GM21515 (cell line): ENCODE results near the gene DOCK9.

ENCODE experiments used
- ATAC-seq: cut with Tn5 transposase; IDR thresholded peaks from one replicate; pipeline ENCODE4 v1.9.1; 2021; ENCODE audit not compliant: unreplicated experiment

Gene DOCK9

GRCh38 chr13:98976338-98976737 is 1.5 kb downstream of the DOCK9 start:
- no peak for ATAC-seq

- ATAC-seq = no peak
Observed at GRCh38 chr13:98975822-98976261, 2.0 kb downstream of the DOCK9 start.

- ATAC-seq = no peak
Observed at GRCh38 chr13:98974053-98974452, 3.8 kb downstream of the DOCK9 start.

DNA sequence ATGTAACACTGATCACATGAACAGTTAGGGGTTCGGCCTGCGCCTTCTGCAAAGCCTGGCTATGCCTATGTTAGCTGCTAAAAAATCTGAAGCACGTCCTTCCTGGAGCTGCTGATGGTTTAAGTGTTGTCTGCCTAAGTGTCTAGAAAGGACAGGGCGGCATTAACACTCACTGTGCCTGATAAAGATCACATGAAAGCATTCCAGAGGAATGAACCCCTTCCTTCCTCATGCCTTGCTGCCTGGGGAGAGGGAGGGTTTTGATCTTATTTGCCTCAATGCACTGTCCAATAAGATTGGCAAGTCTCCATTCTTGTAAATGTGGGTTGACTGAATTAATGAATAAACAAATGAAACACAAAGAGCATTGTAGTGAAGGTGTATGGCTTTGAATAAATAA is 5.2 kb downstream of the DOCK9 start:
- no peak for ATAC-seq

- no peak for ATAC-seq
Observed at GRCh38 chr13:98972059-98972458, 5.8 kb downstream of the DOCK9 start.

GRCh38 chr13:98970330-98970729 is 7.5 kb downstream of the DOCK9 start:
- no peak for ATAC-seq

DNA sequence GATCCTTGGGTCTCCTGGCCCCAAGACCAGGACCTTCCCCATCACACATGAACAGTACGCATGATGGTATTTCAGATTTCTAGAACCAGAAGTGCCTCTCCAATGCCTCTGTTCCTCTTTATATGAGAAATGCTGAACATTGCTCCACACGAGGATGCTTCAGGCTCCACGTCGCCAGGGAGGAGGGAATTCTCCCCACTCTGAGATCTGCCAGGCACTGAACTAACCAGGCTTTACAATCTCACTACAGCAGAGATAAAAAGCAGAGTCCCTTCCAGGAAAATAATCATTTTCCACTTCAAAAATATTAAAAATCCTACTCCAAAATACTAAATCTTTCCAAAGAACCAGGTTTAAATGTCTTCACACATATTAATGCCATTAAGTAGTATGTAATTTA is 10.4 kb downstream of the DOCK9 start:
- ATAC-seq = no peak

- ATAC-seq = no peak
Observed at GRCh38 chr13:98966019-98966418, 11.8 kb downstream of the DOCK9 start.

GRCh38 chr13:98965325-98965724 is 12.5 kb downstream of the DOCK9 start:
- ATAC-seq = no peak

DNA sequence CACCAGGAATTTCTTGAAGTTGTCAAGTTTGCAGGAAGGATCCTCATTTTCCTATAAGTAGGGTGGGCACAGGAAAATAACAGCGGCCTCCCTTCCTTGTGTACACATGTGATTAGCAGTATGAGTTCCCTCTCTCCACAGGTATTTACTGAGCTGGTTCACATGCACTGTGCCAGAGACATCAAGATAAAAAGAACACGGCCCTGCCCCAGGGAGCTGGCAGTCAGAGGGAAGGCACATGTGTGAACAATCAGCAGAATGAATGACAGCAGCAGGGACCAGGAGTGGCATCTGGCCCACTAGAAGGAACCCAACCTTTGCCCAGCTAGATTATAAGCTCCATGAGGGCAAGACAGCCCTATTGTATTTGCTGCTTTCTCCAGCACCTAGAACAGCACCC is 13.9 kb downstream of the DOCK9 start:
- ATAC-seq = no peak

GRCh38 chr13:98962901-98963590 is 14.8 kb downstream of the DOCK9 start:
- no peak for ATAC-seq

GRCh38 chr13:98961503-98962105 is 16.3 kb downstream of the DOCK9 start:
- ATAC-seq = no peak

DNA sequence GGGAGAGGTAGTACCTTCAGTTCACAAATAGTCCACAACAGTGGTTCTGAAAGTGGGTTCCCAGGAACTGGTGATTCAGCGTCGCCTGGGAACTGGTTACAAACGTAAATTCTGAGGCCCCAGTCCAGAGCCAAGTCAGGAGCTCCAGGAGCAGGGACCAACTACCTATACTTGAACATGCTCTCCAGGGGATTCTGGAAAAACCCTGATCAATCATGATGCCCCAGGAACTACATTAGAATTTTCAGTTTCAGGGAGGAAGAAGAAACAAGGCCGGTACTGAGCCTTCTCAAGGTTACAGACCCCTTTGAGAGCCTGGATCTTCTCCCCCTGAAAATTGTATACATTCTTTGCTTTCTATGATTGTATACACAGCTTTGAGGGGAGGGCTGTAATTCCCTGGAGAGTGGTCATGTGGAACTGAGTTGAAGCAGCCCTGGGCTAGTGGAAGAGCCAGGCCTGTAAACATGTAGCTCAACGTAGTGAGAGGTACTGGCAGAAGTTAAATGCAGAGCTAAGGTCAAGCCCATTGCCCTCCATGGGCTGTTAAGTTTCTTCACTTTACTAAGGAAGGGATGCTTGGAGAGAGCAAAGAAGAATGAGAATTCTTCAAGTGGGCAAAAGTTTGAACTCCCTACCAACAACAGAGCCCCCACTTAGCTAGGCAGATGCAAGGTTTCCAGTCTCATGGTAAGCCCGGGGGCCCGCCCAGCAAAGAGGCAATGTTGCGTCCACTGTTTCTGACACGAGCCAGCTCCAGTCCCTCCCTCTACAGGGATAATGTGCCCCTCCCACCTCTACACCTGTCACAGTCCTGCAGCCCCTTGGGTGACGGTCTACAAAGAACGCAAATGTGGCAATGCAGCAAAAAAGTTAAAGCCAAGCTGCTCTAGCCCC is 17.0 kb downstream of the DOCK9 start:
- ATAC-seq = no peak

DNA sequence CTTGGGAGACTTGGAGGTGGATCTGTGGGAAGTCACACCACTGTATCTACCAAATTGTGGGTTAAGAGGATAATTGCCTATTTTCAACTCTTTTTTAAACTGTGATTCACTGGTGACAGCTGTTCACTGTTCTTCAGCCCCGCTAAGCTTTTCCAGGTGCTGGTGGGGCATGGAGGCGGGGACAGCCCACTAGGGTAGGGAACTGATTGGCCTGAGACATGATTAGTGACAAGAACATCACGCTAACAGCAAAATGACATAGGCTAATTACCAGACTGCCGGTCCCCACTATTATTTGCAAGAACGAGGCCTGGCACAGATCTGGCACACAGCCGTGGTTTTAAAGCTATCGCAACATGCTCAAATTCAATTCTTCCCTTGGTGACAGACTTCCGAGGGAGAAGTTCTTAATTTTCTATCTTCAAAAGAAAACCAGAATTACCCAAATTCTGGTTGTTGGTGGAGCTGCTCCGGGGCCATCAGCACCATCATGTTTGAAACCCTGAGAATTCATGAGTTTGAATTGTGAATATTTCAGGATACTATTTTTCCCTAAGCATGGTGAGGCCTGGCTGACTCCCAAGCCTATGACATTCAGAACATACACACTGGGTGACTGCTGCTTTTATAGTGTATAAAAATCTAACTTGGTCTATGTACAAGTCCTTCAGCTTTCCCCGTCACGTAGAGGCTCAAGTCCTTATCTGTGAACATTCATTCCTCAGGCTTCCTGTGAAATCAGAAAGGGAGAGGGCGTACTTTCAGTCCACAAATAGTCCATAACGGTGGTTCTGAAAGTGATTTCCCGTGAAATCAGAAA is 17.9 kb downstream of the DOCK9 start:
- no peak for ATAC-seq

DNA sequence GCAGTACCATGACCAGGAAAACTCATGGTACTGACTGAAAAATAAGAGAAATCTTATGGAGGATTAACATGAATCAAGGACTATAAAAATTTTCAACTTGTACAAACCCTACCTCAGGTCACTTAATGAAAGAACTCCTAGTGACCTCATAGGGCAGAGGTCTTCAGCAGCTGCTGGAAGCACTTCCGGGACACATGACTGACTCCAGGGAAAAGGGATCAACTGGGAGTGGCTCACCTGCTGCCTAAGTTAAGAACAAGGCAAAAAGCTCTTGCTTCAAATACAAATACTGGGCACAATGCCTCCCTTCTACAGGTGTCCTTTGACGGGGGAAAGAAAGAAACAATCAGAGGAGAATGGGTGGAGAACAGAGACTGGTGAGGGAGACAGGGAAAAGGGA is 18.6 kb downstream of the DOCK9 start:
- ATAC-seq = no peak

DNA sequence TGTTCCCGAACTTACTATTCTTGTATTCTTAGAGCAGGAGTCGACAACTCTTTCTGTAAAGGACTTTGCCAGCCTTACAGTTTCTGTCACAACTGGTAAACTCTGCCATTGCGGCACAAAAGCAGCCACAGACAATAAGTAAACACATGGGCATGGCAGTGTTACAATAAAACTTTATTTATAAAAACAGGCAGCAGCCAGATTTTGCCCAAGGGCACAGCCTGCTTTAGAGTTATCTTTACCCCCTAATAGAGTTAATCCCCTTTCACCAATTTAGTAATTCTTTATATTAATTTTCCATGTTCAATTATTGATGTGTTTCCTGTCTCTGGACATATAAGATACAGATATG is 19.4 kb downstream of the DOCK9 start:
- no peak for ATAC-seq

DNA sequence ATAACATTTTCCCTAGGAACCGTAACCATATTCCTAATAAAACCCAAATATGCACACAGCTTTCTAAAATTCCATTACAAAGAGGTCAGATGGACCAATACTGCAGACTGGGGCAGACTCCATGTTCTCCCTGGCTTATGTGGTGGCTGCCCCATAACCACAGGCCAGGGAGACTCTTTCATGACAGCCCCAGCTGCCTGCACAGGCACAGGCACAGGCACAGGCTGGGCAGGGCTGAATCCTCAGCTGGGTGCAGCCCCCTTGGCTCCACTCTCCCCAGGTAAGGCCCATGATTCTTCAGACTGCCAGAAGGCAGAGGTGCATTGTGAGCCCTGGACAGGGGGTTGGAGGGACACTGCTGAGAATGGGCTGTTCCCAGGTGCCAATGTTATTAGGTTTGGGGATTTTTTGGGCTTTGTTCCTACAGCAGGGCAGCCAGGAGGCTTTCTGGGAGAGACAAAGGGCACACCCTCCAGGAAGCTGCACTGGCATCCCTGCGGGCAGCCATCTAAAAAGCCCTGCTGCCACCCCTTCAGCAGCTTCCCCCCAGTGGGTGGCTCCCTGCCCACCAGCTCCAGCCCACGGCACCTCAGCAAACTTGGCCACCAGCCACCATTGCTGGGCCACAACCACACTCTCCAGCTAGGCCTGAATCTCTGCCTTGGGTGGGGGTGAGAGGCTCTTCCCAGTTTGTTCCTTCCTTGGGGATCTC is 20.0 kb downstream of the DOCK9 start:
- no peak for ATAC-seq

GRCh38 chr13:98955336-98955735 is 22.5 kb downstream of the DOCK9 start:
- ATAC-seq = no peak

GRCh38 chr13:98954313-98954712 is 23.6 kb downstream of the DOCK9 start:
- no peak for ATAC-seq

DNA sequence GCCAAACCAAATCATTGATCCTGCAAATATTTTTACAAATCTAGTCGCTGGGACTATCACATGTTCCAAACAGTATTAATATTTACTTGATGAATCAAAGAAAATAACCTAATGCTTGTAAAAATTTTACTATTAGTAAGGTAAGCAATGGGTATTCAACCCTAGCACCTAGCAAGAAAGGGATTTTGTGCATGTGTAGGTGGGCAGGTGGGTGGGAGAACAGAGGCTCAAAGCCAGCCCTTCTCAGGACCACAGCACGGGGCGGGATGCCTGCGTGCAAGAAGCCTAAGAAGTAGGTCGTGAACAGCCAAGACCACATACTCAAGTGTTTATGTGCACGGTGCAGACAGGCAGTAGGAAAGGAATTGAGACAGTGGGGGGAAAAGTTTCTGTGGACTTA is 26.6 kb downstream of the DOCK9 start:
- ATAC-seq = no peak

- ATAC-seq = no peak
Observed at GRCh38 chr13:98950705-98951104, 27.2 kb downstream of the DOCK9 start.
